ENCODE measurements around the gene DTYMK. TPM values are rescaled to one million over a fixed set of nuclear protein-coding genes. Genes with fewer than 3 reads are reported as not detected.

DTYMK gene
- total RNA-seq, 1 donor from 2014 or later = 66.7 TPM

DNA sequence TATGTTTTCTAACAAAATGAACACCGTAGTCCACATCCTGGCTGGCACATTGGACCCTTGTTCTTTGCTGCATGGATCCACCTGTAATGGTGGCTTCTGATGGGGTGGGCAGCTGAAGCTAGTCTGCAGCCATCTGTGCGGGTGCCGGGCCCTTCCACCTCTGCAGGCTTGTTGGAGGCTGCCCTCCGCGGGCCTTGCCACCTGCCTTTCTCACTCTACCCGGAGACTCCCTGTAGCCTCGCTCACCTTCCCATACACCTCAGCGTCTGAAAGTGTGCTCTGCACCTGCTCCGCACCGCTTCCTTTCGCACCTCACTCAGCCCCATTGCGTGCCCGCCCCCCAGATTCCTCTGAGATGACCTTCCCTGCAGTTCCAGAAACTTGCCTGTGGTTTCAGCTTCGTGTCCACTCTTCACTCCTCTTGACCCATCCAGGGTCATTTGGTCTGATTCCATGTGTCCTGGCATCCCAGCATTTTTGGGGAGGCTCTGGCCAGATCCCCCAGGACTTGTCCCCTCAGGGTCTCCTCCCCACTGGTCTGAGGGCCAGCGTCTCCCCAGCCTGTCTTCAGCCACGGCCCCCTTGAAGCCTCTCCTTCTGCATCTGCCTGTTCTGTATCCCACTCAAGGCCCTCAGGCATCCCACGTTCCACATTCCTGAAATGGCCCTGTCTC lies 31.0 kb downstream of the DTYMK start:
- no peak overlapping the region for H3K4me3 Mint-ChIP-seq
- H3K36me3 Mint-ChIP-seq = peaks cover 17% of the 10 kb centered on the region
- no peaks in the 10 kb centered on the region for H3K4me1 Mint-ChIP-seq (ENCODE audit: unreplicated experiment)
- H3K27ac Mint-ChIP-seq = peak overlapping the region; percentile 50
- TF ChIP-seq, protein P1, sequence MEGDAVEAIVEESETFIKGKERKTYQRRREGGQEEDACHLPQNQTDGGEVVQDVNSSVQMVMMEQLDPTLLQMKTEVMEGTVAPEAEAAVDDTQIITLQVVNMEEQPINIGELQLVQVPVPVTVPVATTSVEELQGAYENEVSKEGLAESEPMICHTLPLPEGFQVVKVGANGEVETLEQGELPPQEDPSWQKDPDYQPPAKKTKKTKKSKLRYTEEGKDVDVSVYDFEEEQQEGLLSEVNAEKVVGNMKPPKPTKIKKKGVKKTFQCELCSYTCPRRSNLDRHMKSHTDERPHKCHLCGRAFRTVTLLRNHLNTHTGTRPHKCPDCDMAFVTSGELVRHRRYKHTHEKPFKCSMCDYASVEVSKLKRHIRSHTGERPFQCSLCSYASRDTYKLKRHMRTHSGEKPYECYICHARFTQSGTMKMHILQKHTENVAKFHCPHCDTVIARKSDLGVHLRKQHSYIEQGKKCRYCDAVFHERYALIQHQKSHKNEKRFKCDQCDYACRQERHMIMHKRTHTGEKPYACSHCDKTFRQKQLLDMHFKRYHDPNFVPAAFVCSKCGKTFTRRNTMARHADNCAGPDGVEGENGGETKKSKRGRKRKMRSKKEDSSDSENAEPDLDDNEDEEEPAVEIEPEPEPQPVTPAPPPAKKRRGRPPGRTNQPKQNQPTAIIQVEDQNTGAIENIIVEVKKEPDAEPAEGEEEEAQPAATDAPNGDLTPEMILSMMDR (conservative IDR thresholded peaks at IDR 0.05) = no peak
- no peaks in the 10 kb centered on the region for H3K27me3 Mint-ChIP-seq
- no peak for DNase-seq (ENCODE audit: extremely low spot score, unreplicated experiment)
- H3K9me3 Mint-ChIP-seq = no peaks in the 10 kb centered on the region

DNA sequence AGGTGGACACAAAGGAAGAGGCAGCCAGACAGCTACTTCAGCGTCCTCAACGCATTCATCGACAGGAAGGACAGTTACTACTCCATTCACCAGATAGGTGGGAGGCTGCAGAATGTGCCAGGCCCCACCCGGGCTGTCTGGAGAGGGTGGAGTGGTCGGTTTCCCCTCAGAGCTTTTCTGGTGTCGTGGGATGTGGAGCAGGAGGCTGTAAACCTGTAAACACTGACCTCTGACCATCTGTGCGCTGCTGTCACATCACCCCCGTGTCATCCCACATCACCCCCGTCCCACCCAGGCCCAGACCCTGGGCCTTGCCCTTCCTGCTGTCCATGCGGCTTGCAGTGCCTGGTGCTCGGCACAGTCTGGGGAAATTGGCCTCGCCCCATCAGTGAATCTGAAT lies 32.1 kb downstream of the DTYMK start:
- Mint-ChIP-seq H3K4me3 (no peak overlapping the region), H3K27me3 (no peaks in the 10 kb centered on the region), H3K36me3 (peaks cover 15% of the 10 kb centered on the region), H3K27ac (no peak overlapping the region), H3K9me3 (no peaks in the 10 kb centered on the region), H3K4me1 (ENCODE audit: unreplicated experiment) (no peaks in the 10 kb centered on the region)
- DNase-seq (ENCODE audit: extremely low spot score, unreplicated experiment) = no peak
- TF ChIP-seq, protein P1 (conservative IDR thresholded peaks at IDR 0.05) = no peak

DNA sequence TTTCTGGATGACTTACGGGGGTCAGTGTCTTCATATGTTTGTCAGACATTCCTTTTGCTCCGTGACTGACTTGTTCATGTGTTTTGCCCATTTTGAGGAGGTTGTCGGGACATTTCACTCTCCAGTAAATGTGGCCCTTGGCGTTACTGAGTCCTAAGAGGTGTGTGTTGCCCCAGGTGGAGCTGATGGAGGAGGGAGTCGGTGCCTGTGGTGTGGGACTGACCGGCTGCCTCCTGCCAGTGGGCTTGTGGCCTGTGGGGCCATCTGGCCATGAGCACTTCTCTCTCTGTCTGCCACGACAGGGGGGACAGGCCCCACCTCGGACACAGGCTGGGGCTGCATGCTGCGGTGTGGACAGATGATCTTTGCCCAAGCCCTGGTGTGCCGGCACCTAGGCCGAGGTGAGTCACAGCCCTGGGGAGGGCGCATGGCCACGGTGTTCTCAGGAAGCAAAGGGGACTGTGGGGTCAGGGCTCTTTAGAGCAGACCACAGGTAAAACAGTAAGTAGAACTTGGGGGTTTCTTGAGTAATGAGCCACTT lies 33.3 kb downstream of the DTYMK start:
- H3K36me3 Mint-ChIP-seq = peaks cover 11% of the 10 kb centered on the region
- H3K27me3 Mint-ChIP-seq = no peaks in the 10 kb centered on the region
- no peaks in the 10 kb centered on the region for H3K4me1 Mint-ChIP-seq (ENCODE audit: unreplicated experiment)
- no peak overlapping the region for H3K4me3 Mint-ChIP-seq
- no peaks in the 10 kb centered on the region for H3K9me3 Mint-ChIP-seq
- no peak for DNase-seq (ENCODE audit: extremely low spot score, unreplicated experiment)
- H3K27ac Mint-ChIP-seq = no peak overlapping the region
- TF ChIP-seq, protein P1 (conservative IDR thresholded peaks at IDR 0.05) = no peak

DNA sequence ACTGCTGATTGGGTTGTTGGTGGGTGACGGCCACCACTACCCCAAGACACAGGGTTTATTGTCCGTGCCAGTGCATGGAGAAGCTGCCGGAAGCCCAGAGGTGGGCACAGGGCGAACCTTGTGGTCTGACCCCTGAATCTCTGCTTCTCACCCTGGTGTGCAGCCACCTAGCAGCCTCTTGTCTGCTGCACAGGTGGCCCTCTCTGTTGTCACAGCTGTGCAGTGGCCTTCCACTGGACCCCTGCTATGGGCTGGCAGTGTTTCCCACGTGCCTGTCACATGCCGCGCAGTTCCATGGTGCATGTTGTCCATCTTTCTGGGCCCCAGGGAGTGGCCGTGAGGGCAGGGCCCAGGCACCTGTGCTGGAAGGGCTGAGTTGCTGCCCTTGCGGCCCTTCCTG lies 33.9 kb downstream of the DTYMK start:
- Mint-ChIP-seq H3K36me3 (peaks cover 11% of the 10 kb centered on the region), H3K27me3 (no peaks in the 10 kb centered on the region)

DNA sequence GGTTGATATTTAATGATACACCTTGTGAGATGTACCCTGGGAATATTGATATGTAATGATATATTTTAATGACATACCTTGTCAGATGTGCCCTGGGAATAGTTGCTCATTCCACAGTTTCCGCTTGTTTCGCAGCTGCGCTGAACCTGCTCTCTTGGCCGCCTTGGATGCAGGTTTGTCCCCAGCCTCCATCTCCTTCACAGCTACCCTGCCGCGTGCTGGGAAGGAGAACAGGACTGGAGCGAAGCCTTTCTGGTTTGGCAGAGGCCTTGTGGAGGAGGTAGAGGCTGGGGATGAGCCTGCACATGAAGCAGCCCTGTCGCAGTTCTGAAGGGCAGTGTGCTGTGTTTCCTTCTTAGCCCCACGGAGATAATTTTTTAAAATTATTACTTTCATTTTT lies 34.5 kb downstream of the DTYMK start:
- H3K36me3 Mint-ChIP-seq = peaks cover 11% of the 10 kb centered on the region
- H3K27me3 Mint-ChIP-seq = no peaks in the 10 kb centered on the region
- peaks cover 4% of the 10 kb centered on the region for H3K4me1 Mint-ChIP-seq (ENCODE audit: unreplicated experiment)
- no peak overlapping the region for H3K27ac Mint-ChIP-seq
- H3K4me3 Mint-ChIP-seq = no peak overlapping the region
- no peak for DNase-seq (ENCODE audit: extremely low spot score, unreplicated experiment)
- TF ChIP-seq, protein P1 (conservative IDR thresholded peaks at IDR 0.05) = no peak
- H3K9me3 Mint-ChIP-seq = no peaks in the 10 kb centered on the region

More for the DNA sequence above, 33.9 kb downstream of the DTYMK start:
- TF ChIP-seq, protein P1 (conservative IDR thresholded peaks at IDR 0.05) = no peak
- DNase-seq (ENCODE audit: extremely low spot score, unreplicated experiment) = no peak
- no peak overlapping the region for H3K27ac Mint-ChIP-seq
- no peak overlapping the region for H3K4me3 Mint-ChIP-seq
- peaks cover 4% of the 10 kb centered on the region for H3K4me1 Mint-ChIP-seq (ENCODE audit: unreplicated experiment)
- H3K9me3 Mint-ChIP-seq = no peaks in the 10 kb centered on the region

All from type B pancreatic cell (in vitro differentiated cells).